OCI-LY7 (cell line): ENCODE data around the gene DUSP22. TPM values are rescaled to one million over a fixed set of nuclear protein-coding genes. Genes with fewer than 3 reads are reported as not detected.
A peak's percentile ranks its signal among the peaks of the same experiment; 100 is the strongest.

Source experiments
- BruUV-seq: library from RNA; stranded (reverse); fragments of 400-500 nt; replicated peaks from 2 replicates; lab custom pipeline; 2021; lab: Mats Ljungman, UMichigan
- CTCF ChIA-PET: fragments of 300-600 bp; sonication (Branson Sonifier 250); formaldehyde crosslinking; loops from one replicate; lab custom pipeline; 2022; ENCODE audit warnings: antibody characterized with exemption; ENCODE audit not compliant: unreplicated experiment; lab: Charles Lee
- POLR2A ChIA-PET: fragments of 300-600 bp; sonication (Branson Sonifier 250); formaldehyde crosslinking; loops from one replicate; lab custom pipeline; 2022; ENCODE audit warnings: antibody characterized with exemption; lab: Charles Lee
- DNase-seq: peaks from one replicate; pipeline ENCODE4 v3.0.0-alpha.2; 2015; ENCODE audit warnings: low spot score
- H2AFZ ChIP-seq: fragments of 200-600 bp; sonication (generic), shearing (Covaris generic); 2 replicates; pipeline ENCODE4 v1.6.1; 2014; ENCODE audit warnings: mild to moderate bottlenecking, antibody characterized with exemption, low read length, moderate library complexity
- H3K27ac ChIP-seq: fragments of 200-600 bp; sonication (generic); 2 replicates; pipeline ENCODE4 v1.5.1; 2014; ENCODE audit warnings: mixed run types, low read depth, mild to moderate bottlenecking, moderate library complexity, low read length, inconsistent platforms; ENCODE audit not compliant: poor library complexity, severe bottlenecking
- H3K36me3 ChIP-seq: fragments of 200-600 bp; sonication (generic); 2 replicates; pipeline ENCODE4 v1.6.1; 2014; ENCODE audit warnings: mild to moderate bottlenecking, antibody characterized with exemption, low read length, moderate library complexity, mixed read lengths; ENCODE audit not compliant: insufficient read depth
- H3K4me1 ChIP-seq: fragments of 200-600 bp; sonication (generic); 2 replicates; pipeline ENCODE4 v1.5.1; 2014; ENCODE audit warnings: mild to moderate bottlenecking, low read length; ENCODE audit not compliant: insufficient read depth, poor library complexity, severe bottlenecking
- H3K4me2 ChIP-seq: fragments of 200-600 bp; sonication (generic); 2 replicates; pipeline ENCODE4 v1.6.1; 2014; ENCODE audit warnings: mild to moderate bottlenecking, low read length
- H3K4me3 ChIP-seq: fragments of 200-600 bp; sonication (generic); 2 replicates; pipeline ENCODE4 v1.5.1; 2014; ENCODE audit warnings: mild to moderate bottlenecking, low read depth, low read length; ENCODE audit not compliant: poor library complexity, severe bottlenecking
- H3K79me2 ChIP-seq: fragments of 200-600 bp; sonication (generic); 2 replicates; pipeline ENCODE4 v1.6.1; 2016; ENCODE audit warnings: low read depth, mild to moderate bottlenecking, low read length, moderate library complexity, mixed read lengths; ENCODE audit not compliant: insufficient read depth
- H3K9me2 ChIP-seq: fragments of 200-600 bp; sonication (generic); 2 replicates; pipeline ENCODE4 v1.6.1; 2016; ENCODE audit warnings: mild to moderate bottlenecking, low read length, mixed read lengths; ENCODE audit not compliant: insufficient read depth
- H3K9me3 ChIP-seq: fragments of 200-600 bp; sonication (generic); 2 replicates; pipeline ENCODE4 v1.6.1; 2014; ENCODE audit warnings: mild to moderate bottlenecking, mixed run types, low read length, mixed read lengths
- H4K20me1 ChIP-seq: fragments of 200-600 bp; sonication (generic); 2 replicates; pipeline ENCODE4 v1.6.1; 2014; ENCODE audit warnings: mild to moderate bottlenecking, antibody characterized with exemption, low read length, moderate library complexity, mixed read lengths; ENCODE audit not compliant: insufficient read depth
- CTCF ChIP-seq: fragments of 200-600 bp; sonication (generic); conservative IDR thresholded peaks from 2 replicates; pipeline ENCODE4 v1.5.1; 2014; ENCODE audit warnings: mild to moderate bottlenecking, antibody characterized with exemption, low read length, moderate library complexity, mixed read lengths
- EZH2phosphoT487 ChIP-seq: fragments of 200-600 bp; sonication (generic); IDR thresholded peaks from 2 replicates; pipeline ENCODE4 v1.6.1; 2018; ENCODE audit warnings: low read depth, borderline replicate concordance, mild to moderate bottlenecking, mixed run types, antibody characterized with exemption, low read length, moderate library complexity, mixed read lengths
- intact Hi-C: fragments of 100-400 bp; cut with micrococcal nuclease; formaldehyde crosslinking; loops from one replicate; pipeline ENCODE4 v1.10.0; 2022; ENCODE audit not compliant: unreplicated experiment
- total RNA-seq, 2 experiments: library from RNA; depleted of rRNA in 1 of 2; stranded (reverse); fragments of >200 nt in 1 of 2; shearing (Covaris generic) in 1 of 2; gene quantifications; 2 replicates each; pipeline ENCODE4 v1.2.3, GENCODE V29; 2014 to 2022

DUSP22 gene
- total RNA-seq, 2 experiments from 2014 or later = 149 to 171 TPM

- Histone ChIP-seq H3K9me3 (no peaks in the 10 kb centered on the region), H4K20me1 (no peaks in the 10 kb centered on the region), H3K4me3 (no peak overlapping the region), H3K79me2 (no peaks in the 10 kb centered on the region), H3K4me1 (peaks cover 44% of the 10 kb centered on the region), H3K9me2 (no peaks in the 10 kb centered on the region), H3K27ac (no peak overlapping the region), H3K36me3 (peaks cover 57% of the 10 kb centered on the region; the same call in 1 of the 2 replicates), H2AFZ (no peak overlapping the region), H3K4me2 (no peak overlapping the region)
- BruUV-seq = no TSS peak
- POLR2A ChIA-PET = interaction anchor here (0.7 to 2.3 kb wide), 7 partner anchors 10 to 38 kb away, joined by 3 to 12 read pairs (median 7); no protein-coding TSS in a partner anchor
- TF ChIP-seq EZH2phosphoT487 (no peak), CTCF (0 out of 2 replicates have a peak, but pooled peaks have one; percentile 9)
- intact Hi-C loops = no loop called here
- DNase-seq = no peak
- CTCF ChIA-PET = no interaction called here
Measured at GRCh38 chr6:344816-345340, 52.6 kb downstream of the DUSP22 start.

GRCh38 chr6:345747-346385 lies 53.6 kb downstream of the DUSP22 start:
- no peak for DNase-seq
- no peaks in the 10 kb centered on the region for H3K9me2 ChIP-seq
- H3K9me3 ChIP-seq = no peaks in the 10 kb centered on the region
- no TSS peak for BruUV-seq
- H3K4me1 ChIP-seq = peaks cover 49% of the 10 kb centered on the region
- no peak overlapping the region for H2AFZ ChIP-seq
- ChIA-PET CTCF (no interaction called here), POLR2A (interaction anchor here (0.5 to 2.3 kb wide), 5 partner anchors 9 to 37 kb away, joined by 3 to 12 read pairs (median 7); no protein-coding TSS in a partner anchor)
- no peak overlapping the region for H3K27ac ChIP-seq
- peak overlapping the region; percentile 59; the same call in 1 of the 2 replicates for H3K4me2 ChIP-seq
- intact Hi-C loops = no loop called here
- H3K79me2 ChIP-seq = no peaks in the 10 kb centered on the region
- TF ChIP-seq CTCF (no peak), EZH2phosphoT487 (no peak)
- no peak overlapping the region for H3K4me3 ChIP-seq
- peaks cover 48% of the 10 kb centered on the region; the same call in 1 of the 2 replicates for H3K36me3 ChIP-seq
- H4K20me1 ChIP-seq = no peaks in the 10 kb centered on the region
